Measurements from ENCODE around the gene FADS2. TPM values are rescaled to one million over a fixed set of nuclear protein-coding genes. Genes with fewer than 3 reads are reported as not detected.
A peak's percentile ranks its signal among the peaks of the same experiment; 100 is the strongest.

The FADS2 gene
- total and polyA plus RNA-seq, 2 of the 13 experiments (the other 11 are each of a cell fraction or from before 2014, with no cell fraction given) = 90.1 to 124 TPM

DNA sequence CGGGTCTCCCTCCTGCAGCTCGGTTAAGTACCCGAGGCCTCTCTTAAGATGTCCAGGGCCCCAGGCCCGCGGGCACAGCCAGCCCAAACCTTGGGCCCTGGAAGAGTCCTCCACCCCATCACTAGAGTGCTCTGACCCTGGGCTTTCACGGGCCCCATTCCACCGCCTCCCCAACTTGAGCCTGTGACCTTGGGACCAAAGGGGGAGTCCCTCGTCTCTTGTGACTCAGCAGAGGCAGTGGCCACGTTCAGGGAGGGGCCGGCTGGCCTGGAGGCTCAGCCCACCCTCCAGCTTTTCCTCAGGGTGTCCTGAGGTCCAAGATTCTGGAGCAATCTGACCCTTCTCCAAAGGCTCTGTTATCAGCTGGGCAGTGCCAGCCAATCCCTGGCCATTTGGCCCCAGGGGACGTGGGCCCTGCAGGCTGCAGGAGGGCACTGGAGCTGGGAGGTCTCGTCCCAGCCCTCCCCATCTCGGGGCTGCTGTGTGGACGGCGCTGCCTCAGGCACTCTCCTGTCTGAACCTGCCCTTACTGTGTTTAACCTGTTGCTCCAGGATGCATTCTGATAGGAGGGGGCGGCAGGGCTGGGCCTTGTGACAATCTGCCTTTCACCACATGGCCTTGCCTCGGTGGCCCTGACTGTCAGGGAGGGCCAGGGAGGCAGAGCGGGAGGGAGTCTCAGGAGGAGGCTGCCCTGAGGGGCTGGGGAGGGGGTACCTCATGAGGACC lies 38.3 kb downstream of the FADS2 start:
- Histone ChIP-seq H3K9ac (ENCODE audit: insufficient read depth, low read depth, low read length) (no peak overlapping the region), H4K20me1 (ENCODE audit: insufficient read depth, low read length) (no peaks in the 10 kb centered on the region), H3K27me3 (ENCODE audit: control insufficient read depth in 1 of 2, insufficient read depth in 2 of 2, low read length in 2 of 2) (peaks cover 0 to 1% of the 10 kb centered on the region in 2 experiments; a peak in 1 of 5 replicates), H3K36me3 (replicated peaks in 1 of 2; ENCODE audit: control insufficient read depth in 1 of 2, insufficient read depth in 2 of 2, low read length in 2 of 2) (peaks cover 0 to 12% of the 10 kb centered on the region in 2 experiments; a peak in 2 of 5 replicates), H3K4me3 (replicated peaks in 1 of 3; ENCODE audit: insufficient read depth in 1 of 3, low read depth in 2 of 3, low read length in 3 of 3) (no peak overlapping the region), H2AFZ (ENCODE audit: low read length) (no peak overlapping the region), H3K4me1 (ENCODE audit: insufficient read depth, low read length) (peaks cover 24% of the 10 kb centered on the region), H3K4me2 (ENCODE audit: low read depth, low read length) (no peak overlapping the region), H3K9me3 (ENCODE audit: low read length) (no peaks in the 10 kb centered on the region), H3K27ac (ENCODE audit: extremely low read length, insufficient read depth, low read length) (no peak overlapping the region), H3K79me2 (ENCODE audit: insufficient read depth, low read length) (no peaks in the 10 kb centered on the region)
- in situ Hi-C loops (cut with HindIII; ENCODE audit: extremely low pct_ligation_motif_present, low pct_unique_long_range_greater_than_20kb) = no loop called here
- TF ChIP-seq AGO2 (optimal IDR thresholded peaks at IDR 0.05; ENCODE audit: low read depth, low read length) = peak; percentile 23
- TF ChIP-seq, protein P1, sequence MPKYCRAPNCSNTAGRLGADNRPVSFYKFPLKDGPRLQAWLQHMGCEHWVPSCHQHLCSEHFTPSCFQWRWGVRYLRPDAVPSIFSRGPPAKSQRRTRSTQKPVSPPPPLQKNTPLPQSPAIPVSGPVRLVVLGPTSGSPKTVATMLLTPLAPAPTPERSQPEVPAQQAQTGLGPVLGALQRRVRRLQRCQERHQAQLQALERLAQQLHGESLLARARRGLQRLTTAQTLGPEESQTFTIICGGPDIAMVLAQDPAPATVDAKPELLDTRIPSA (CRISPR knock-in tag; IDR thresholded peaks at IDR 0.05; ENCODE audit: borderline replicate concordance) = no peak
- TSS peak; percentile 58 for BruUV-seq (replicated peaks)
- DNase-seq (ENCODE audit: low spot score) (no peak), FAIRE-seq (no peak), ATAC-seq (no peak)
- 90% methylated on average over 12 of the region's 18 CpGs for WGBS (ENCODE audit: low lambda C conversion rate)
- POLR2A ChIA-PET = no interaction called here
- CTCF ChIA-PET (ENCODE audit: low intra/inter-chr PET ratio, low total read pairs) = no interaction called here
- intact Hi-C loops (cut with micrococcal nuclease; ENCODE audit: unreplicated experiment) = no loop called here

DNA sequence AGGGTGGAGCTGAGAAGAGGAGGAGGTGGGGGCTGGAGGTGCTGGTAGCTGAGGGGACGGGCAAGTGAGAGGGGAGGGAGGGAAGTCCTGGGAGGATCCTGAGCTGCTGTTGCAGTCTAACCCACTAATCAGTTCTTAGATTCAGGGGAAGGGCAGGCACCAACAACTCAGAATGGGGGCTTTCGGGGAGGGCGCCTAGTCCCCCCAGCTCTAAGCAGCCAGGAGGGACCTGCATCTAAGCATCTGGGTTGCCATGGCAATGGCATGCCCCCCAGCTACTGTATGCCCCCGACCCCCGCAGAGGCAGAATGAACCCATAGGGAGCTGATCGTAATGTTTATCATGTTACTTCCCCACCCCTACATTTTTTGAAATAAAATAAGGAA lies 38.9 kb downstream of the FADS2 start:
- H4K20me1 ChIP-seq (ENCODE audit: insufficient read depth, low read length) = no peaks in the 10 kb centered on the region
- no peak for FAIRE-seq
- 77% methylated on average over 4 of the region's 6 CpGs for WGBS (ENCODE audit: low lambda C conversion rate)
- no peaks in the 10 kb centered on the region for H3K9me3 ChIP-seq (ENCODE audit: low read length)
- no peak overlapping the region for H3K4me2 ChIP-seq (ENCODE audit: low read depth, low read length)
- H3K4me1 ChIP-seq (ENCODE audit: insufficient read depth, low read length) = peaks cover 26% of the 10 kb centered on the region
- H3K4me3 ChIP-seq (replicated peaks in 1 of 3; ENCODE audit: insufficient read depth in 1 of 3, low read depth in 2 of 3, low read length in 3 of 3) = no peak overlapping the region
- no peak for DNase-seq (ENCODE audit: low spot score)
- no peak overlapping the region for H3K27ac ChIP-seq (ENCODE audit: extremely low read length, insufficient read depth, low read length)
- BruUV-seq (replicated peaks) = no TSS peak
- intact Hi-C loops (cut with micrococcal nuclease; ENCODE audit: unreplicated experiment) = no loop called here
- ATAC-seq = no peak
- in situ Hi-C loops (cut with HindIII; ENCODE audit: extremely low pct_ligation_motif_present, low pct_unique_long_range_greater_than_20kb) = no loop called here
- CTCF ChIA-PET (ENCODE audit: low intra/inter-chr PET ratio, low total read pairs) = no interaction called here
- H2AFZ ChIP-seq (ENCODE audit: low read length) = no peak overlapping the region
- H3K79me2 ChIP-seq (ENCODE audit: insufficient read depth, low read length) = no peaks in the 10 kb centered on the region
- no peak for TF ChIP-seq ZNF567 (CRISPR knock-in tag; IDR thresholded peaks at IDR 0.05; ENCODE audit: borderline replicate concordance)
- no peak for TF ChIP-seq ZNF296 (CRISPR knock-in tag; conservative IDR thresholded peaks at IDR 0.05)
- no peak for TF ChIP-seq IKZF1 (IDR thresholded peaks at IDR 0.05)
- no peak for TF ChIP-seq ZNF484 (CRISPR knock-in tag; IDR thresholded peaks at IDR 0.05; ENCODE audit: borderline replicate concordance, low read depth)
- TF ChIP-seq, protein P2, sequence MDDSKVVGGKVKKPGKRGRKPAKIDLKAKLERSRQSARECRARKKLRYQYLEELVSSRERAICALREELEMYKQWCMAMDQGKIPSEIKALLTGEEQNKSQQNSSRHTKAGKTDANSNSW (CRISPR knock-in tag; IDR thresholded peaks at IDR 0.05; ENCODE audit: borderline replicate concordance) = no peak
- TF ChIP-seq MAF1 (CRISPR knock-in tag; IDR thresholded peaks at IDR 0.05; ENCODE audit: borderline replicate concordance) = no peak
- H3K27me3 ChIP-seq (ENCODE audit: control insufficient read depth in 1 of 2, insufficient read depth in 2 of 2, low read length in 2 of 2) = peaks cover 0 to 5% of the 10 kb centered on the region in 2 experiments; a peak in 1 of 5 replicates
- no peak overlapping the region for H3K9ac ChIP-seq (ENCODE audit: insufficient read depth, low read depth, low read length)
- POLR2A ChIA-PET = no interaction called here
- peaks cover 0 to 12% of the 10 kb centered on the region in 2 experiments; a peak in 2 of 5 replicates for H3K36me3 ChIP-seq (replicated peaks in 1 of 2; ENCODE audit: control insufficient read depth in 1 of 2, insufficient read depth in 2 of 2, low read length in 2 of 2)

All from HepG2 (cell line).